Measurements from ENCODE around the gene LSR.

The LSR gene

DNA sequence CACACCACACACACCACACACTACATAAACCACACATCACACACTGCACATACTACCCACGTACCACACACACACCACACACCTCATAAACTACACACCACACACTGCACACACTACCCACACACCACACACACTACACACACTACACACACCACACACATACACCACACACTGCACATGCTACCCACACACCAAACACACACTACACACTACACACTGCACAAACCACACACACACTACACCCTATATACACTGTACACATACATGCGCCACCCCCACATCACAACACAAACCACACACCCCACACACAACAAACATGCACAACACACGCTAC, 48.7 kb downstream of the LSR start:
- in situ Hi-C loops (cut with MboI; ENCODE audit: low pct_unique_long_range_greater_than_20kb, low sequenced_read_pairs, unreplicated experiment), result no loop called here
- no peak for DNase-seq (ENCODE audit: low spot score)
- no peak for TF ChIP-seq CTCF (IDR thresholded peaks at IDR 0.05; ENCODE audit: extremely low read depth, insufficient read depth, missing control alignments)

- TF ChIP-seq CTCF (IDR thresholded peaks at IDR 0.05; ENCODE audit: extremely low read depth, insufficient read depth, missing control alignments), result no peak
- in situ Hi-C loops (cut with MboI; ENCODE audit: low pct_unique_long_range_greater_than_20kb, low sequenced_read_pairs, unreplicated experiment), result no loop called here
- no peak for DNase-seq (ENCODE audit: low spot score)
Observed at GRCh38 chr19:35297922-35298321, 49.1 kb downstream of the LSR start.

GRCh38 chr19:35298561-35298972, 49.8 kb downstream of the LSR start:
- no peak for TF ChIP-seq CTCF (IDR thresholded peaks at IDR 0.05; ENCODE audit: extremely low read depth, insufficient read depth, missing control alignments)
- DNase-seq (ENCODE audit: low spot score), result no peak
- in situ Hi-C loops (cut with MboI; ENCODE audit: low pct_unique_long_range_greater_than_20kb, low sequenced_read_pairs, unreplicated experiment), result no loop called here

DNA sequence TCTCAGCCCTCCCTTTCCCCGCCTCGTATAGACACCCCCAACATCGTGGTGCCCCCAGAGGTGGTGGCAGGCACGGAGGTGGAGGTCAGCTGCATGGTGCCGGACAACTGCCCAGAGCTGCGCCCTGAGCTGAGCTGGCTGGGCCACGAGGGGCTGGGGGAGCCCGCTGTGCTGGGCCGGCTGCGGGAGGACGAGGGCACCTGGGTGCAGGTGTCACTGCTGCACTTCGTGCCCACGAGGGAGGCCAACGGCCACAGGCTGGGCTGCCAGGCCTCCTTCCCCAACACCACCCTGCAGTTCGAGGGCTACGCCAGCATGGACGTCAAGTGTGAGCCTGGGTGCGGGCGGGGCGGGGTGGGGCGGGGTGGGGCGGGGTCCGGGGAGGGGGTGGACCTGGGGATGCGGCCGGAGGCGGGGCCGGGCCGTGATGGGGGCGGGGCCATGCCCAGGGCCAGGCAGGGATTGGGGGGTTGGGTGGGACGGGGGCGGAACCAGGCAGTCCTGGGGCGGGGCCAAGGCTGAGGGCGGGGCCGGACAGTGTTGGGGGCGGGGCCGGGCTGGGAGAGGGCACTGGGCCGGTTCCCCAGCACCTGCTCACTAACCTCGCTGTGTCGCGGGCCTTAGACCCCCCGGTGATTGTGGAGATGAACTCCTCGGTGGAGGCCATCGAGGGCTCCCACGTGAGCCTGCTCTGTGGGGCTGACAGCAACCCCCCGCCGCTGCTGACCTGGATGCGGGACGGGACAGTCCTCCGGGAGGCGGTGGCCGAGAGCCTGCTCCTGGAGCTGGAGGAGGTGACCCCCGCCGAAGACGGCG, 50.9 kb downstream of the LSR start:
- no peak for TF ChIP-seq CTCF (IDR thresholded peaks at IDR 0.05; ENCODE audit: extremely low read depth, insufficient read depth, missing control alignments)
- DNase-seq (ENCODE audit: low spot score), result no peak
- in situ Hi-C loops (cut with MboI; ENCODE audit: low pct_unique_long_range_greater_than_20kb, low sequenced_read_pairs, unreplicated experiment), result no loop called here

GRCh38 chr19:35300339-35300649, 51.5 kb downstream of the LSR start:
- DNase-seq (ENCODE audit: low spot score), result no peak
- in situ Hi-C loops (cut with MboI; ENCODE audit: low pct_unique_long_range_greater_than_20kb, low sequenced_read_pairs, unreplicated experiment), result no loop called here
- no peak for TF ChIP-seq CTCF (IDR thresholded peaks at IDR 0.05; ENCODE audit: extremely low read depth, insufficient read depth, missing control alignments)

GRCh38 chr19:35301961-35302360, 53.2 kb downstream of the LSR start:
- in situ Hi-C loops (cut with MboI; ENCODE audit: low pct_unique_long_range_greater_than_20kb, low sequenced_read_pairs, unreplicated experiment), result no loop called here
- TF ChIP-seq CTCF (IDR thresholded peaks at IDR 0.05; ENCODE audit: extremely low read depth, insufficient read depth, missing control alignments), result no peak
- no peak for DNase-seq (ENCODE audit: low spot score)
